Measurements from ENCODE around the gene ITSN1.

DNA sequence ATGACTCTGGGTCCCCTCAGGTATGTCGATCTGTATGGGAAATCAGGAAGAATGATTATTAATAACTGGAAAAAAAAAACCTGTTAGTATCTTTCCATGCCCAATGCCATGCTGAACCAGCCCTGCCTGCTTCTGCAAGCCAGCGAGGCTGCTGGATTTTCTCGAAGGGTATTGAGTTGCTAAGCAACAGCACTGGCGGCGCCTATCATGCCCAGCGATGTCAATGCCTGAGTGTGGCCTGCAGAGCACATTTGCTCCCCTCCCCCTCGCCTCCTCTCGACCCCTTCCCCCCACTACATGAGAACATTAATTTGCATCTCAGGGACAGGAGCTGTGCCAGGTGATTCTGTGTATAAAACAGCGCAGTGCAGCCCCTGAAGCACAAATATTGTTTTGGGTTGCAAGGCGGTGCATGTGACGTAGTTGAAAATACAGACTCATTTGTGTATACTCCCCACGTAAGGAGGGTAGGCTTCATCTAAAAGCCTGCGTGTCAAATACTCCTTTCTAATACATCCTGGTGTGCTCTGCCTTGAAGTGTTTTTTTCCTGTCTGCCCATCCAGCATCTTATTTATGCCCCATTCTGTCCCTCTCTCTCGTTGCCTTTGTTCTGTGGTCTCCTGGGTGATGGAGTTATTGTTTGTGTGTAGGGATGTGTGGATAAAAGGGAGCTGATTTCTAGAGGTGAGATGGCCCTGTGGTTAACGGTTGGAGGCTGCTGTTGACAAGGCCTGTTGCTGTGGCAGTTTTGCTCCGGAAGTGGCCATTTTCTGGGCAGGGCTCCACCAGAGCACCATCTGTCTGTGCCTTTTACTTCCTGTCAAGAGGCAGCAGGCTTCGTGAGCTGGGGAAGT is 306.0 kb downstream of the ITSN1 start:
- no peak for TF ChIP-seq REST (IDR thresholded peaks at IDR 0.05; ENCODE audit: low read depth)
- no peak for TF ChIP-seq TAF1 (IDR thresholded peaks at IDR 0.05; ENCODE audit: low read depth)
- TF ChIP-seq EP300 (IDR thresholded peaks at IDR 0.05; ENCODE audit: borderline replicate concordance) = no peak

Measured in Ishikawa (cell line).